ENCODE results near the gene ZFP42. TPM values are rescaled to one million over a fixed set of nuclear protein-coding genes. Genes with fewer than 3 reads are reported as not detected.

ZFP42 gene
- total RNA-seq, 1 donor from 2014 or later, result 0.50 TPM

GRCh38 chr4:187999406-187999932 is 3.9 kb downstream of the ZFP42 start:
- Mint-ChIP-seq H3K27ac (ENCODE audit: unreplicated experiment) (no peak overlapping the region), H3K4me1 (ENCODE audit: low read depth) (no peaks in the 10 kb centered on the region), H3K9me3 (ENCODE audit: low read depth) (peaks cover 4% of the 10 kb centered on the region), H3K36me3 (ENCODE audit: low read depth) (peaks cover 2% of the 10 kb centered on the region), H3K27me3 (ENCODE audit: low read depth) (no peaks in the 10 kb centered on the region), H3K4me3 (ENCODE audit: unreplicated experiment) (no peak overlapping the region)
- TF ChIP-seq, protein P1, sequence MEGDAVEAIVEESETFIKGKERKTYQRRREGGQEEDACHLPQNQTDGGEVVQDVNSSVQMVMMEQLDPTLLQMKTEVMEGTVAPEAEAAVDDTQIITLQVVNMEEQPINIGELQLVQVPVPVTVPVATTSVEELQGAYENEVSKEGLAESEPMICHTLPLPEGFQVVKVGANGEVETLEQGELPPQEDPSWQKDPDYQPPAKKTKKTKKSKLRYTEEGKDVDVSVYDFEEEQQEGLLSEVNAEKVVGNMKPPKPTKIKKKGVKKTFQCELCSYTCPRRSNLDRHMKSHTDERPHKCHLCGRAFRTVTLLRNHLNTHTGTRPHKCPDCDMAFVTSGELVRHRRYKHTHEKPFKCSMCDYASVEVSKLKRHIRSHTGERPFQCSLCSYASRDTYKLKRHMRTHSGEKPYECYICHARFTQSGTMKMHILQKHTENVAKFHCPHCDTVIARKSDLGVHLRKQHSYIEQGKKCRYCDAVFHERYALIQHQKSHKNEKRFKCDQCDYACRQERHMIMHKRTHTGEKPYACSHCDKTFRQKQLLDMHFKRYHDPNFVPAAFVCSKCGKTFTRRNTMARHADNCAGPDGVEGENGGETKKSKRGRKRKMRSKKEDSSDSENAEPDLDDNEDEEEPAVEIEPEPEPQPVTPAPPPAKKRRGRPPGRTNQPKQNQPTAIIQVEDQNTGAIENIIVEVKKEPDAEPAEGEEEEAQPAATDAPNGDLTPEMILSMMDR (IDR thresholded peaks at IDR 0.05), result no peak
- DNase-seq (ENCODE audit: low spot score), result no peak

GRCh38 chr4:188002323-188002722 is 6.8 kb downstream of the ZFP42 start:
- no peak overlapping the region for H3K27ac Mint-ChIP-seq (ENCODE audit: unreplicated experiment)
- peaks cover 2% of the 10 kb centered on the region for H3K9me3 Mint-ChIP-seq (ENCODE audit: low read depth)
- peaks cover 2% of the 10 kb centered on the region for H3K36me3 Mint-ChIP-seq (ENCODE audit: low read depth)
- H3K27me3 Mint-ChIP-seq (ENCODE audit: low read depth), result no peaks in the 10 kb centered on the region
- peaks cover 12% of the 10 kb centered on the region for H3K4me1 Mint-ChIP-seq (ENCODE audit: low read depth)
- no peak for DNase-seq (ENCODE audit: low spot score)
- no peak overlapping the region for H3K4me3 Mint-ChIP-seq (ENCODE audit: unreplicated experiment)
- TF ChIP-seq, protein P1 (IDR thresholded peaks at IDR 0.05), result no peak

GRCh38 chr4:188002751-188003150 is 7.2 kb downstream of the ZFP42 start:
- Mint-ChIP-seq H3K36me3 (ENCODE audit: low read depth) (no peaks in the 10 kb centered on the region), H3K9me3 (ENCODE audit: low read depth) (no peaks in the 10 kb centered on the region), H3K27me3 (ENCODE audit: low read depth) (no peaks in the 10 kb centered on the region), H3K27ac (ENCODE audit: unreplicated experiment) (no peak overlapping the region), H3K4me3 (ENCODE audit: unreplicated experiment) (no peak overlapping the region), H3K4me1 (ENCODE audit: low read depth) (peaks cover 12% of the 10 kb centered on the region)
- no peak for DNase-seq (ENCODE audit: low spot score)
- TF ChIP-seq, protein P1 (IDR thresholded peaks at IDR 0.05), result no peak

- Mint-ChIP-seq H3K4me3 (ENCODE audit: unreplicated experiment) (no peak overlapping the region), H3K4me1 (ENCODE audit: low read depth) (peaks cover 21% of the 10 kb centered on the region), H3K27me3 (ENCODE audit: low read depth) (no peaks in the 10 kb centered on the region), H3K9me3 (ENCODE audit: low read depth) (peaks cover 6% of the 10 kb centered on the region), H3K27ac (ENCODE audit: unreplicated experiment) (no peak overlapping the region), H3K36me3 (ENCODE audit: low read depth) (peaks cover 3% of the 10 kb centered on the region)
- TF ChIP-seq, protein P1 (IDR thresholded peaks at IDR 0.05), result no peak
- DNase-seq (ENCODE audit: low spot score), result no peak
These were observed 10.0 kb downstream of the ZFP42 start for GRCh38 chr4:188005561-188005960.

DNA sequence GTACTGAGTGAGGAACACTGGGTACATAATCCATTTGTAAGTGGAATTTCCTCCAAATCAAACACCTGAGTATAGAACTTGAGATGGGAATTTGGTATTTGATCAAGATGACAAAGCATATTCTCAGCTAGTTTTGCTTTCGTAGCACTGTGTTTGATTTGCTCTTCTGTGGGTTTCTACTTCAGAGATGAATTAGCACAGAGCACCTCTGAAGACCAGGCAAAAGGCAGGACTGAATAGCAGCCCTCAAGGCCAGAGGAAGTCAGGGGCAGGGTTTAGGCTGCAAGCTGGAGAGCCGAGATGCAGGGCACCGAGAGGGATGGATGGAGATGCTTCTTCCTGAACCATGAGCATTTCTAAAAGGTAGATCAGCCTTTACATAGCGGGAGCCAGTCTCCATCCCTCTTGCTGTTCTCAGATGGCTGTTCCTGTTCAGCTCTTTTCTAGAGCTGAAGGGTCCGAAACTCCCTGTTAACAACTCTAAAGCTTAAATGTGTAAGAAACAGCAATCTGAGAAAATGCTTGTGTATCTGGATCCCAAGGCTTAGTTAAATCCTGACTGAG is 10.8 kb downstream of the ZFP42 start:
- Mint-ChIP-seq H3K4me3 (ENCODE audit: unreplicated experiment) (no peak overlapping the region), H3K27me3 (ENCODE audit: low read depth) (no peaks in the 10 kb centered on the region), H3K36me3 (ENCODE audit: low read depth) (peaks cover 3% of the 10 kb centered on the region)

More for the DNA sequence above, 10.8 kb downstream of the ZFP42 start:
- no peak for DNase-seq (ENCODE audit: low spot score)
- Mint-ChIP-seq H3K27ac (ENCODE audit: unreplicated experiment) (no peak overlapping the region), H3K4me1 (ENCODE audit: low read depth) (peaks cover 21% of the 10 kb centered on the region), H3K9me3 (ENCODE audit: low read depth) (peaks cover 10% of the 10 kb centered on the region)
- TF ChIP-seq, protein P1 (IDR thresholded peaks at IDR 0.05), result no peak
